ENCODE data around the gene SVOP.

SVOP gene, protein sequence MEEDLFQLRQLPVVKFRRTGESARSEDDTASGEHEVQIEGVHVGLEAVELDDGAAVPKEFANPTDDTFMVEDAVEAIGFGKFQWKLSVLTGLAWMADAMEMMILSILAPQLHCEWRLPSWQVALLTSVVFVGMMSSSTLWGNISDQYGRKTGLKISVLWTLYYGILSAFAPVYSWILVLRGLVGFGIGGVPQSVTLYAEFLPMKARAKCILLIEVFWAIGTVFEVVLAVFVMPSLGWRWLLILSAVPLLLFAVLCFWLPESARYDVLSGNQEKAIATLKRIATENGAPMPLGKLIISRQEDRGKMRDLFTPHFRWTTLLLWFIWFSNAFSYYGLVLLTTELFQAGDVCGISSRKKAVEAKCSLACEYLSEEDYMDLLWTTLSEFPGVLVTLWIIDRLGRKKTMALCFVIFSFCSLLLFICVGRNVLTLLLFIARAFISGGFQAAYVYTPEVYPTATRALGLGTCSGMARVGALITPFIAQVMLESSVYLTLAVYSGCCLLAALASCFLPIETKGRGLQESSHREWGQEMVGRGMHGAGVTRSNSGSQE

GRCh38 chr12:109020796-109021380 is at the start of gene SVOP:
TSS of gene SVOP (minus strand) at chr12:109021068. CDS start at chr12:109020868, 200 bp downstream.
- H3K4me1 Mint-ChIP-seq = no peaks in the 10 kb centered on the region
- H3K27ac Mint-ChIP-seq = no peak within 1 kb of the TSS
- no peaks in the 10 kb centered on the region for H3K36me3 Mint-ChIP-seq (ENCODE audit: low read depth)
- DNase-seq = peak; percentile 99
- no peak within 1 kb of the TSS for H3K4me3 Mint-ChIP-seq
- no peaks in the 10 kb centered on the region for H3K9me3 Mint-ChIP-seq
- peaks cover 15% of the 10 kb centered on the region for H3K27me3 Mint-ChIP-seq (ENCODE audit: low read depth, poor library complexity)
- no peak for TF ChIP-seq CTCF (IDR thresholded peaks at IDR 0.05)

GRCh38 chr12:109069307-109070271 is 48.7 kb upstream of the SVOP start:
- no peak for TF ChIP-seq CTCF (IDR thresholded peaks at IDR 0.05)
- peak overlapping the region; percentile 40 for H3K4me3 Mint-ChIP-seq
- H3K4me1 Mint-ChIP-seq = peaks cover 14% of the 10 kb centered on the region
- H3K9me3 Mint-ChIP-seq = no peaks in the 10 kb centered on the region
- peaks cover 77% of the 10 kb centered on the region for H3K36me3 Mint-ChIP-seq (ENCODE audit: low read depth)
- peak; percentile 16 for DNase-seq
- peak overlapping the region; percentile 68 for H3K27ac Mint-ChIP-seq
- no peaks in the 10 kb centered on the region for H3K27me3 Mint-ChIP-seq (ENCODE audit: low read depth, poor library complexity)

DNA sequence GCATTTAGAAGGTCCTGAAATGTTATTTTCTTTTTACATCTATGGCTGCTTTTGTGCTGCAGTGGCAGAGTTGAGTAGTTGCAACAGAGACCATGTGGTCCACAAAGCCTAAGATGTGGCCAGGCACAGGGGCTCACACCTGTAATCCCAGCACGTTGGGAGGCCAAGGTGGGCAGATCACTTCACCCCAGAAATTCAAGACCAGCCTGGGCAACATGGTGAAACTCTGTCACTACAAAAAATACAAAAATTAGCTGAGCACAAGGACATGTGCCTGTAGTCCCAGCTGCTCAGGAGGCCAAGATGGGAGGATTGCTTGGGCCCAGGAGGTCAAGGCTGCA is 45.0 kb upstream of the SVOP start:
- Mint-ChIP-seq H3K27ac (no peak overlapping the region), H3K27me3 (ENCODE audit: low read depth, poor library complexity) (no peaks in the 10 kb centered on the region), H3K9me3 (peaks cover 8% of the 10 kb centered on the region), H3K4me1 (peaks cover 18% of the 10 kb centered on the region), H3K4me3 (no peak overlapping the region), H3K36me3 (ENCODE audit: low read depth) (peaks cover 71% of the 10 kb centered on the region)
- no peak for DNase-seq
- no peak for TF ChIP-seq CTCF (IDR thresholded peaks at IDR 0.05)

- no peak for DNase-seq
- Mint-ChIP-seq H3K27ac (no peak overlapping the region), H3K9me3 (peaks cover 8% of the 10 kb centered on the region), H3K4me1 (peaks cover 18% of the 10 kb centered on the region), H3K4me3 (no peak overlapping the region), H3K27me3 (ENCODE audit: low read depth, poor library complexity) (no peaks in the 10 kb centered on the region), H3K36me3 (ENCODE audit: low read depth) (peaks cover 69% of the 10 kb centered on the region)
- TF ChIP-seq CTCF (IDR thresholded peaks at IDR 0.05) = no peak
These were observed 44.4 kb upstream of the SVOP start for GRCh38 chr12:109065154-109065852.

GRCh38 chr12:109064143-109064542 is 43.3 kb upstream of the SVOP start:
- DNase-seq = no peak
- H3K9me3 Mint-ChIP-seq = peaks cover 8% of the 10 kb centered on the region
- H3K27me3 Mint-ChIP-seq (ENCODE audit: low read depth, poor library complexity) = no peaks in the 10 kb centered on the region
- H3K4me3 Mint-ChIP-seq = no peak overlapping the region
- H3K4me1 Mint-ChIP-seq = peaks cover 7% of the 10 kb centered on the region
- H3K36me3 Mint-ChIP-seq (ENCODE audit: low read depth) = peaks cover 63% of the 10 kb centered on the region
- no peak overlapping the region for H3K27ac Mint-ChIP-seq
- TF ChIP-seq CTCF (IDR thresholded peaks at IDR 0.05) = no peak

Data from nephron progenitor cell (in vitro differentiated cells).